WTC11 (cell line): Measurements from ENCODE around the gene SLC2A4. TPM values are rescaled to one million over a fixed set of nuclear protein-coding genes. Genes with fewer than 3 reads are reported as not detected.
A peak's percentile ranks its signal among the peaks of the same experiment; 100 is the strongest.

Experiments
- ATAC-seq: fragments of 200-7000 bp; cut with Tn5 transposase; 2 replicates; pipeline ENCODE4 v1.10.0; 2021; ENCODE audit warnings: mild to moderate bottlenecking, moderate library complexity
- CTCF ChIA-PET: fragments of 300-600 bp; sonication (Branson Sonifier 250); formaldehyde crosslinking; loops from one replicate; lab custom pipeline; 2021; ENCODE audit warnings: antibody characterized with exemption; lab: Charles Lee
- POLR2A ChIA-PET: fragments of 350-600 bp; sonication (Branson Sonifier 250); formaldehyde crosslinking; loops from one replicate; lab custom pipeline; 2021; ENCODE audit warnings: antibody characterized with exemption; lab: Charles Lee
- DNase-seq: peaks from one replicate; pipeline ENCODE4 v3.0.0; 2021; ENCODE audit warnings: low spot score
- H3K27ac Mint-ChIP-seq: 2 replicates; pipeline ENCODE4 v1.8.0; 2021; ENCODE audit warnings: mixed read lengths
- H3K27me3 Mint-ChIP-seq: 2 replicates; pipeline ENCODE4 v1.8.0; 2021; ENCODE audit warnings: low read depth, mild to moderate bottlenecking, moderate library complexity, mixed read lengths
- H3K36me3 Mint-ChIP-seq: 2 replicates; pipeline ENCODE4 v1.8.0; 2021; ENCODE audit warnings: mixed read lengths
- H3K4me1 Mint-ChIP-seq: 2 replicates; pipeline ENCODE4 v1.8.0; 2022; ENCODE audit warnings: mixed read lengths
- H3K4me3 Mint-ChIP-seq: 2 replicates; pipeline ENCODE4 v1.8.0; 2021; ENCODE audit warnings: mild to moderate bottlenecking, moderate library complexity, mixed read lengths
- H3K9me3 Mint-ChIP-seq: 2 replicates; pipeline ENCODE4 v1.8.0; 2021; ENCODE audit warnings: mixed read lengths
- CREB1 ChIP-seq: sonication (generic); formaldehyde crosslinking; IDR thresholded peaks from 2 replicates; pipeline ENCODE4 v1.8.0; 2023; ENCODE audit warnings: mild to moderate bottlenecking, missing genetic modification reagents
- FOXK1 ChIP-seq: sonication (generic); formaldehyde crosslinking; IDR thresholded peaks from 2 replicates; pipeline ENCODE4 v1.8.0; 2022; ENCODE audit warnings: mild to moderate bottlenecking, moderate library complexity, missing genetic modification reagents
- GRHL2 ChIP-seq: fragments of 250-450 bp; sonication (Bioruptor Pico); IDR thresholded peaks from 2 replicates; pipeline ENCODE4 v1.8.0; 2022; ENCODE audit warnings: mild to moderate bottlenecking, moderate library complexity; ENCODE audit not compliant: insufficient replicate concordance, severe bottlenecking
- JAZF1 ChIP-seq: fragments of 250-450 bp; sonication (Bioruptor Pico); IDR thresholded peaks from 2 replicates; pipeline ENCODE4 v1.9.0; 2021; ENCODE audit warnings: moderate library complexity, mild to moderate bottlenecking, inconsistent platforms
- NR2C2 ChIP-seq: sonication (generic); formaldehyde crosslinking; IDR thresholded peaks from 2 replicates; pipeline ENCODE4 v1.8.0; 2022; ENCODE audit warnings: mild to moderate bottlenecking, missing genetic modification reagents
- TP53 ChIP-seq: sonication (generic); formaldehyde crosslinking; IDR thresholded peaks from 2 replicates; pipeline ENCODE4 v1.8.1; 2023; ENCODE audit warnings: mild to moderate bottlenecking, missing genetic modification reagents
- total RNA-seq: library from RNA; stranded (reverse); gene quantifications from 3 replicates; pipeline ENCODE4 v1.2.3, GENCODE V29; 2021
- TF ChIP-seq, protein P1 (sequence below): fragments of 250-450 bp; sonication (Bioruptor Pico); IDR thresholded peaks from 2 replicates; pipeline ENCODE4 v1.9.0; 2021; ENCODE audit warnings: mild to moderate bottlenecking
- TF ChIP-seq, protein P2 (sequence below): sonication (generic); formaldehyde crosslinking; IDR thresholded peaks from 2 replicates; pipeline ENCODE4 v1.8.1; 2023; ENCODE audit warnings: mild to moderate bottlenecking, missing genetic modification reagents, moderate library complexity
- TF ChIP-seq, protein P3 (sequence below): sonication (generic); formaldehyde crosslinking; IDR thresholded peaks from 2 replicates; pipeline ENCODE4 v1.8.0; 2022; ENCODE audit warnings: missing genetic modification reagents
- TF ChIP-seq, protein P4 (sequence below): fragments of 250-450 bp; sonication (Bioruptor Pico); IDR thresholded peaks from 2 replicates; pipeline ENCODE4 v1.9.0; 2021; ENCODE audit warnings: mild to moderate bottlenecking
- TF ChIP-seq, protein P5 (sequence below): sonication (generic); formaldehyde crosslinking; IDR thresholded peaks from 2 replicates; pipeline ENCODE4 v1.8.1; 2023; ENCODE audit warnings: mild to moderate bottlenecking, missing genetic modification reagents
- TF ChIP-seq, protein P6 (sequence below): sonication (generic); formaldehyde crosslinking; IDR thresholded peaks from 2 replicates; pipeline ENCODE4 v1.8.1; 2023; ENCODE audit warnings: mild to moderate bottlenecking, missing genetic modification reagents, borderline replicate concordance
- TF ChIP-seq, protein P7 (sequence below): sonication (generic); formaldehyde crosslinking; IDR thresholded peaks from 2 replicates; pipeline ENCODE4 v1.8.0; 2022; ENCODE audit warnings: mild to moderate bottlenecking, missing genetic modification reagents
- TF ChIP-seq, protein P8 (sequence below): sonication (generic); formaldehyde crosslinking; IDR thresholded peaks from 2 replicates; pipeline ENCODE4 v1.8.0; 2022; ENCODE audit warnings: mild to moderate bottlenecking, missing genetic modification reagents

Gene SLC2A4
- total RNA-seq, 1 experiment from 2014 or later = 6.4 TPM

DNA sequence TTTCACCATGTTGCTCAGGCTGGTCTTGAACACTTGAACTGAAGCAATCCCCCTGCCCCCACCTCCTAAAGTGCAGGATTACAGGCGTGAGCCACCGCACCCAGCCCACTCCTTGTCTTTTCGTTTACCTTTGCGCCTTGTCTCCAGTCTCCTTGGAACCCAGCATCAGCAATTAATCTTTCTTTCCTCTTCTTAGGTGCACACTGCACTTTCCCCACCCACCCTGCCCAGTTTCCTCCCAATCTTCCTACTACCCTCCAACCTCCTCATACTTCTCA is 17.8 kb upstream of the SLC2A4 start:
- H3K27me3 Mint-ChIP-seq = no peaks in the 10 kb centered on the region
- peaks cover 26% of the 10 kb centered on the region for H3K4me1 Mint-ChIP-seq
- no peak for ATAC-seq
- H3K36me3 Mint-ChIP-seq = peaks cover 5% of the 10 kb centered on the region
- POLR2A ChIA-PET = interaction anchor here (0.7 to 1.3 kb wide), 4 partner anchors 17 to 65 kb away, joined by 3 read pairs; partner anchors contain the start of genes ACADVL, DLG4, GABARAP and NEURL4
- H3K4me3 Mint-ChIP-seq = peak overlapping the region; percentile 98
- TF ChIP-seq GRHL2 (CRISPR knock-in tag) (no peak), JAZF1 (CRISPR knock-in tag) (no peak), TP53 (no peak)
- TF ChIP-seq, protein P1, sequence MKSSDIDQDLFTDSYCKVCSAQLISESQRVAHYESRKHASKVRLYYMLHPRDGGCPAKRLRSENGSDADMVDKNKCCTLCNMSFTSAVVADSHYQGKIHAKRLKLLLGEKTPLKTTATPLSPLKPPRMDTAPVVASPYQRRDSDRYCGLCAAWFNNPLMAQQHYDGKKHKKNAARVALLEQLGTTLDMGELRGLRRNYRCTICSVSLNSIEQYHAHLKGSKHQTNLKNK = no peak
- TF ChIP-seq, protein P2, sequence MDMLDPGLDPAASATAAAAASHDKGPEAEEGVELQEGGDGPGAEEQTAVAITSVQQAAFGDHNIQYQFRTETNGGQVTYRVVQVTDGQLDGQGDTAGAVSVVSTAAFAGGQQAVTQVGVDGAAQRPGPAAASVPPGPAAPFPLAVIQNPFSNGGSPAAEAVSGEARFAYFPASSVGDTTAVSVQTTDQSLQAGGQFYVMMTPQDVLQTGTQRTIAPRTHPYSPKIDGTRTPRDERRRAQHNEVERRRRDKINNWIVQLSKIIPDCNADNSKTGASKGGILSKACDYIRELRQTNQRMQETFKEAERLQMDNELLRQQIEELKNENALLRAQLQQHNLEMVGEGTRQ (CRISPR knock-in tag) = no peak
- TF ChIP-seq, protein P3, sequence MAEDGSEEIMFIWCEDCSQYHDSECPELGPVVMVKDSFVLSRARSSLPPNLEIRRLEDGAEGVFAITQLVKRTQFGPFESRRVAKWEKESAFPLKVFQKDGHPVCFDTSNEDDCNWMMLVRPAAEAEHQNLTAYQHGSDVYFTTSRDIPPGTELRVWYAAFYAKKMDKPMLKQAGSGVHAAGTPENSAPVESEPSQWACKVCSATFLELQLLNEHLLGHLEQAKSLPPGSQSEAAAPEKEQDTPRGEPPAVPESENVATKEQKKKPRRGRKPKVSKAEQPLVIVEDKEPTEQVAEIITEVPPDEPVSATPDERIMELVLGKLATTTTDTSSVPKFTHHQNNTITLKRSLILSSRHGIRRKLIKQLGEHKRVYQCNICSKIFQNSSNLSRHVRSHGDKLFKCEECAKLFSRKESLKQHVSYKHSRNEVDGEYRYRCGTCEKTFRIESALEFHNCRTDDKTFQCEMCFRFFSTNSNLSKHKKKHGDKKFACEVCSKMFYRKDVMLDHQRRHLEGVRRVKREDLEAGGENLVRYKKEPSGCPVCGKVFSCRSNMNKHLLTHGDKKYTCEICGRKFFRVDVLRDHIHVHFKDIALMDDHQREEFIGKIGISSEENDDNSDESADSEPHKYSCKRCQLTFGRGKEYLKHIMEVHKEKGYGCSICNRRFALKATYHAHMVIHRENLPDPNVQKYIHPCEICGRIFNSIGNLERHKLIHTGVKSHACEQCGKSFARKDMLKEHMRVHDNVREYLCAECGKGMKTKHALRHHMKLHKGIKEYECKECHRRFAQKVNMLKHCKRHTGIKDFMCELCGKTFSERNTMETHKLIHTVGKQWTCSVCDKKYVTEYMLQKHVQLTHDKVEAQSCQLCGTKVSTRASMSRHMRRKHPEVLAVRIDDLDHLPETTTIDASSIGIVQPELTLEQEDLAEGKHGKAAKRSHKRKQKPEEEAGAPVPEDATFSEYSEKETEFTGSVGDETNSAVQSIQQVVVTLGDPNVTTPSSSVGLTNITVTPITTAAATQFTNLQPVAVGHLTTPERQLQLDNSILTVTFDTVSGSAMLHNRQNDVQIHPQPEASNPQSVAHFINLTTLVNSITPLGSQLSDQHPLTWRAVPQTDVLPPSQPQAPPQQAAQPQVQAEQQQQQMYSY = no peak
- H3K9me3 Mint-ChIP-seq = no peaks in the 10 kb centered on the region
- CTCF ChIA-PET = interaction anchor here (0.8 to 4.8 kb wide), 4 partner anchors 18 to 93 kb away, joined by 3 to 23 read pairs (median 6); partner anchors contain the start of gene SLC2A4
- DNase-seq = no peak
- H3K27ac Mint-ChIP-seq = peak overlapping the region; percentile 100

DNA sequence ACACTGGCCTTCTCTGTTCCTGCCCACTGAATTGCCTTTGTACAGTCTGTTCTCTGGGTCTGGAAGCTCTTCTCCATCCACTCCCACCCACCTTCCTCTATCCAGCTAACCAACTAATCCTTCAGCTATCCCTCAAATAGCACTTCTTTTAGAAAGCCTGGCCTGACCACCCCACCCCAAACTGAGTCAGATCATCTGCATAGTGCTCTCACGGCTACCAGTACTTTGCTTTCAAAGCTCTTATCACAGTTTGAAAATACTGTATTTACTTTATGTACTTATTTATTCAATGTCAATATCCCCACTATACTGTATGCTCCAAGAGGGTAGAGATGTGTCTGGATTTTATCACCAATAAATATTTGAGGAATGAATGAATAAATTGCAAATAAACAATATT is 14.7 kb upstream of the SLC2A4 start:
- POLR2A ChIA-PET = no interaction called here
- H3K27me3 Mint-ChIP-seq = no peaks in the 10 kb centered on the region; the same call in 1 of the 2 replicates
- peaks cover 23% of the 10 kb centered on the region for H3K4me1 Mint-ChIP-seq
- H3K9me3 Mint-ChIP-seq = no peaks in the 10 kb centered on the region
- no peak for ATAC-seq
- DNase-seq = no peak
- no peaks in the 10 kb centered on the region for H3K36me3 Mint-ChIP-seq
- CTCF ChIA-PET = interaction anchor here (1.8 to 4.8 kb wide), 3 partner anchors 13 to 294 kb away, joined by 4 to 23 read pairs (median 14); no protein-coding TSS in a partner anchor
- peak overlapping the region; percentile 72 for H3K27ac Mint-ChIP-seq
- H3K4me3 Mint-ChIP-seq = no peak overlapping the region
- no peak for TF ChIP-seq FOXK1 (CRISPR knock-in tag)
- TF ChIP-seq, protein P4, sequence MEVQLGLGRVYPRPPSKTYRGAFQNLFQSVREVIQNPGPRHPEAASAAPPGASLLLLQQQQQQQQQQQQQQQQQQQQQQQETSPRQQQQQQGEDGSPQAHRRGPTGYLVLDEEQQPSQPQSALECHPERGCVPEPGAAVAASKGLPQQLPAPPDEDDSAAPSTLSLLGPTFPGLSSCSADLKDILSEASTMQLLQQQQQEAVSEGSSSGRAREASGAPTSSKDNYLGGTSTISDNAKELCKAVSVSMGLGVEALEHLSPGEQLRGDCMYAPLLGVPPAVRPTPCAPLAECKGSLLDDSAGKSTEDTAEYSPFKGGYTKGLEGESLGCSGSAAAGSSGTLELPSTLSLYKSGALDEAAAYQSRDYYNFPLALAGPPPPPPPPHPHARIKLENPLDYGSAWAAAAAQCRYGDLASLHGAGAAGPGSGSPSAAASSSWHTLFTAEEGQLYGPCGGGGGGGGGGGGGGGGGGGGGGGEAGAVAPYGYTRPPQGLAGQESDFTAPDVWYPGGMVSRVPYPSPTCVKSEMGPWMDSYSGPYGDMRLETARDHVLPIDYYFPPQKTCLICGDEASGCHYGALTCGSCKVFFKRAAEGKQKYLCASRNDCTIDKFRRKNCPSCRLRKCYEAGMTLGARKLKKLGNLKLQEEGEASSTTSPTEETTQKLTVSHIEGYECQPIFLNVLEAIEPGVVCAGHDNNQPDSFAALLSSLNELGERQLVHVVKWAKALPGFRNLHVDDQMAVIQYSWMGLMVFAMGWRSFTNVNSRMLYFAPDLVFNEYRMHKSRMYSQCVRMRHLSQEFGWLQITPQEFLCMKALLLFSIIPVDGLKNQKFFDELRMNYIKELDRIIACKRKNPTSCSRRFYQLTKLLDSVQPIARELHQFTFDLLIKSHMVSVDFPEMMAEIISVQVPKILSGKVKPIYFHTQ (CRISPR knock-in tag) = no peak
- TF ChIP-seq, protein P5, sequence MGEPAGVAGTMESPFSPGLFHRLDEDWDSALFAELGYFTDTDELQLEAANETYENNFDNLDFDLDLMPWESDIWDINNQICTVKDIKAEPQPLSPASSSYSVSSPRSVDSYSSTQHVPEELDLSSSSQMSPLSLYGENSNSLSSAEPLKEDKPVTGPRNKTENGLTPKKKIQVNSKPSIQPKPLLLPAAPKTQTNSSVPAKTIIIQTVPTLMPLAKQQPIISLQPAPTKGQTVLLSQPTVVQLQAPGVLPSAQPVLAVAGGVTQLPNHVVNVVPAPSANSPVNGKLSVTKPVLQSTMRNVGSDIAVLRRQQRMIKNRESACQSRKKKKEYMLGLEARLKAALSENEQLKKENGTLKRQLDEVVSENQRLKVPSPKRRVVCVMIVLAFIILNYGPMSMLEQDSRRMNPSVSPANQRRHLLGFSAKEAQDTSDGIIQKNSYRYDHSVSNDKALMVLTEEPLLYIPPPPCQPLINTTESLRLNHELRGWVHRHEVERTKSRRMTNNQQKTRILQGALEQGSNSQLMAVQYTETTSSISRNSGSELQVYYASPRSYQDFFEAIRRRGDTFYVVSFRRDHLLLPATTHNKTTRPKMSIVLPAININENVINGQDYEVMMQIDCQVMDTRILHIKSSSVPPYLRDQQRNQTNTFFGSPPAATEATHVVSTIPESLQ (CRISPR knock-in tag) = no peak
- no peak for TF ChIP-seq CREB1 (CRISPR knock-in tag)
- TF ChIP-seq TP53 = no peak
- TF ChIP-seq, protein P6, sequence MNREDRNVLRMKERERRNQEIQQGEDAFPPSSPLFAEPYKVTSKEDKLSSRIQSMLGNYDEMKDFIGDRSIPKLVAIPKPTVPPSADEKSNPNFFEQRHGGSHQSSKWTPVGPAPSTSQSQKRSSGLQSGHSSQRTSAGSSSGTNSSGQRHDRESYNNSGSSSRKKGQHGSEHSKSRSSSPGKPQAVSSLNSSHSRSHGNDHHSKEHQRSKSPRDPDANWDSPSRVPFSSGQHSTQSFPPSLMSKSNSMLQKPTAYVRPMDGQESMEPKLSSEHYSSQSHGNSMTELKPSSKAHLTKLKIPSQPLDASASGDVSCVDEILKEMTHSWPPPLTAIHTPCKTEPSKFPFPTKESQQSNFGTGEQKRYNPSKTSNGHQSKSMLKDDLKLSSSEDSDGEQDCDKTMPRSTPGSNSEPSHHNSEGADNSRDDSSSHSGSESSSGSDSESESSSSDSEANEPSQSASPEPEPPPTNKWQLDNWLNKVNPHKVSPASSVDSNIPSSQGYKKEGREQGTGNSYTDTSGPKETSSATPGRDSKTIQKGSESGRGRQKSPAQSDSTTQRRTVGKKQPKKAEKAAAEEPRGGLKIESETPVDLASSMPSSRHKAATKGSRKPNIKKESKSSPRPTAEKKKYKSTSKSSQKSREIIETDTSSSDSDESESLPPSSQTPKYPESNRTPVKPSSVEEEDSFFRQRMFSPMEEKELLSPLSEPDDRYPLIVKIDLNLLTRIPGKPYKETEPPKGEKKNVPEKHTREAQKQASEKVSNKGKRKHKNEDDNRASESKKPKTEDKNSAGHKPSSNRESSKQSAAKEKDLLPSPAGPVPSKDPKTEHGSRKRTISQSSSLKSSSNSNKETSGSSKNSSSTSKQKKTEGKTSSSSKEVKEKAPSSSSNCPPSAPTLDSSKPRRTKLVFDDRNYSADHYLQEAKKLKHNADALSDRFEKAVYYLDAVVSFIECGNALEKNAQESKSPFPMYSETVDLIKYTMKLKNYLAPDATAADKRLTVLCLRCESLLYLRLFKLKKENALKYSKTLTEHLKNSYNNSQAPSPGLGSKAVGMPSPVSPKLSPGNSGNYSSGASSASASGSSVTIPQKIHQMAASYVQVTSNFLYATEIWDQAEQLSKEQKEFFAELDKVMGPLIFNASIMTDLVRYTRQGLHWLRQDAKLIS (CRISPR knock-in tag) = no peak
- TF ChIP-seq NR2C2 (CRISPR knock-in tag) = no peak
- TF ChIP-seq, protein P7, sequence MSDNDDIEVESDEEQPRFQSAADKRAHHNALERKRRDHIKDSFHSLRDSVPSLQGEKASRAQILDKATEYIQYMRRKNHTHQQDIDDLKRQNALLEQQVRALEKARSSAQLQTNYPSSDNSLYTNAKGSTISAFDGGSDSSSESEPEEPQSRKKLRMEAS (CRISPR knock-in tag) = no peak
- TF ChIP-seq, protein P8, sequence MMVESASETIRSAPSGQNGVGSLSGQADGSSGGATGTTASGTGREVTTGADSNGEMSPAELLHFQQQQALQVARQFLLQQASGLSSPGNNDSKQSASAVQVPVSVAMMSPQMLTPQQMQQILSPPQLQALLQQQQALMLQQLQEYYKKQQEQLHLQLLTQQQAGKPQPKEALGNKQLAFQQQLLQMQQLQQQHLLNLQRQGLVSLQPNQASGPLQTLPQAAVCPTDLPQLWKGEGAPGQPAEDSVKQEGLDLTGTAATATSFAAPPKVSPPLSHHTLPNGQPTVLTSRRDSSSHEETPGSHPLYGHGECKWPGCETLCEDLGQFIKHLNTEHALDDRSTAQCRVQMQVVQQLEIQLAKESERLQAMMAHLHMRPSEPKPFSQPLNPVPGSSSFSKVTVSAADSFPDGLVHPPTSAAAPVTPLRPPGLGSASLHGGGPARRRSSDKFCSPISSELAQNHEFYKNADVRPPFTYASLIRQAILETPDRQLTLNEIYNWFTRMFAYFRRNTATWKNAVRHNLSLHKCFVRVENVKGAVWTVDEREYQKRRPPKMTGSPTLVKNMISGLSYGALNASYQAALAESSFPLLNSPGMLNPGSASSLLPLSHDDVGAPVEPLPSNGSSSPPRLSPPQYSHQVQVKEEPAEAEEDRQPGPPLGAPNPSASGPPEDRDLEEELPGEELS = no peak
